HFFc6 (cell line): Measurements from ENCODE around the gene ATRAID. TPM values are rescaled to one million over a fixed set of nuclear protein-coding genes. Genes with fewer than 3 reads are reported as not detected.

Source experiments
- DNase-seq: peaks from one replicate; pipeline ENCODE4 v3.0.0-alpha.2; 2018
- H3K27ac Mint-ChIP-seq: 2 replicates; pipeline ENCODE4 v1.8.0; 2020; ENCODE audit warnings: mild to moderate bottlenecking, mixed read lengths
- H3K27me3 Mint-ChIP-seq: 2 replicates; pipeline ENCODE4 v1.8.0; 2021; ENCODE audit warnings: mild to moderate bottlenecking, moderate library complexity, mixed read lengths; ENCODE audit not compliant: insufficient read depth
- H3K36me3 Mint-ChIP-seq: 2 replicates; pipeline ENCODE4 v1.8.0; 2021; ENCODE audit warnings: low read depth, mixed read lengths
- H3K4me1 Mint-ChIP-seq: 2 replicates; pipeline ENCODE4 v1.8.0; 2020; ENCODE audit warnings: low read depth, mixed read lengths
- H3K4me3 Mint-ChIP-seq: 2 replicates; pipeline ENCODE4 v1.8.0; 2020; ENCODE audit warnings: mild to moderate bottlenecking, moderate library complexity, mixed read lengths
- H3K9me3 Mint-ChIP-seq: 2 replicates; pipeline ENCODE4 v1.8.0; 2020; ENCODE audit warnings: mild to moderate bottlenecking, mixed read lengths
- total RNA-seq, 6 experiments: library from RNA; stranded (reverse); fragmentation: NEBNext Ultra II Directional; extraction: Animal tissue kit (Norgen Biotek cat#: 25700); gene quantifications; 2 replicates in 1 of 6; 3 replicates in 5 of 6; pipeline ENCODE4 v1.2.3, GENCODE V29; 2021
- TF ChIP-seq, protein P1 (sequence below): fragments of 200-600 bp; sonication (generic); IDR thresholded peaks from 2 replicates; pipeline ENCODE4 v1.5.0; 2021; ENCODE audit warnings: antibody characterized with exemption, mild to moderate bottlenecking

Gene ATRAID
- total RNA-seq, 6 experiments from 2014 or later: 98.8 to 123 (median 116) TPM

DNA sequence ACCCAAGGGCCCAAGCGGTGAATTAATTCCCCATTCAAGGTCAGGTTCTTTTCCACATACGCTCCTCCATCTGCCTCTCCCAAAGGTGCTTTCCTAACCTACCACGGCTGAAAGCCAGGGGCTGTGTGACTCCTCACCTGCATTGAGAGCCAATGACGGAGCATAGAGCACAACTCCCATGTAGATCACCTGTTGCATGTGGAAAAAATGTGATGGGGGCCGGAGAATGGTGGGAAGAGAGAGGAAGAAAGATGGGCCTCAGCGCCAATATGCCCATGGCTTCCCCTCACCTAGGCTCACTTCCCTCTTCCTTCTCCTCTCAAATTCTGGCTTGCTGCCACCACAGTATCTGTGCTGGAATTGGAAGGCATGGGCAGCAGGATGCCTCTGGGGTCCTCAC is 5.5 kb upstream of the ATRAID start:
- Mint-ChIP-seq H3K27ac (no peak overlapping the region), H3K36me3 (peaks cover 28% of the 10 kb centered on the region), H3K4me3 (no peak overlapping the region), H3K9me3 (no peaks in the 10 kb centered on the region), H3K4me1 (peaks cover 14% of the 10 kb centered on the region), H3K27me3 (no peaks in the 10 kb centered on the region; the same call in 1 of the 2 replicates)
- no peak for DNase-seq
- TF ChIP-seq, protein P1, sequence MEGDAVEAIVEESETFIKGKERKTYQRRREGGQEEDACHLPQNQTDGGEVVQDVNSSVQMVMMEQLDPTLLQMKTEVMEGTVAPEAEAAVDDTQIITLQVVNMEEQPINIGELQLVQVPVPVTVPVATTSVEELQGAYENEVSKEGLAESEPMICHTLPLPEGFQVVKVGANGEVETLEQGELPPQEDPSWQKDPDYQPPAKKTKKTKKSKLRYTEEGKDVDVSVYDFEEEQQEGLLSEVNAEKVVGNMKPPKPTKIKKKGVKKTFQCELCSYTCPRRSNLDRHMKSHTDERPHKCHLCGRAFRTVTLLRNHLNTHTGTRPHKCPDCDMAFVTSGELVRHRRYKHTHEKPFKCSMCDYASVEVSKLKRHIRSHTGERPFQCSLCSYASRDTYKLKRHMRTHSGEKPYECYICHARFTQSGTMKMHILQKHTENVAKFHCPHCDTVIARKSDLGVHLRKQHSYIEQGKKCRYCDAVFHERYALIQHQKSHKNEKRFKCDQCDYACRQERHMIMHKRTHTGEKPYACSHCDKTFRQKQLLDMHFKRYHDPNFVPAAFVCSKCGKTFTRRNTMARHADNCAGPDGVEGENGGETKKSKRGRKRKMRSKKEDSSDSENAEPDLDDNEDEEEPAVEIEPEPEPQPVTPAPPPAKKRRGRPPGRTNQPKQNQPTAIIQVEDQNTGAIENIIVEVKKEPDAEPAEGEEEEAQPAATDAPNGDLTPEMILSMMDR: no peak

DNA sequence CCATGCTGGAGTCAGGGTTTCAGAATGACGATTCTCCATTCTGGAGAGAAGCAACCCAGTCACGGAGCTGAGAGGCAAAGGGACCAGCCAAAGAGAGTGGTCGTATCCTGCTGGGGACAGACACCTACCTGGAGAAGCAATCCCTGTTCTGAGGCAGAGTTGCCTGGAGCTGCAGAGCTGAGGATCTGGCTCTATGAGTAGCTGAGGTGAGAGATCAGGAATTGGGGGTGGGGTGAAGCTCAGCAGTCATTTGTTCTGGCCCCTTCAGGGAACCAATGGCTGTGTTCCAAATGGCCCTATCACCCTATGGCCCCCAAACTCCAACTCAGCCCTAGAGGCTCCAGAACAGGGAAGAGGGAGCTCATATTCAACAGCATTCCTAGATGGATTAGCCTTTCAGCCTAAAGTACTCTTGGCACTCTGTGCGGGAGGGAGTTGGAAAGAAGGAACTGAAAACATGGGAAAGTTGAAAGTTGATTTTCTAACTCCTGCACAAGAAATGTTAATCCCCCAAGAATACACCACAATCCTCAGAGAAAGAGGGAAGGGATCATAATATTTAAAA is 3.3 kb upstream of the ATRAID start:
- TF ChIP-seq, protein P1: no peak
- no peak for DNase-seq
- peaks cover 22% of the 10 kb centered on the region for H3K4me1 Mint-ChIP-seq
- no peaks in the 10 kb centered on the region for H3K9me3 Mint-ChIP-seq
- H3K27ac Mint-ChIP-seq: no peak overlapping the region
- peaks cover 4% of the 10 kb centered on the region for H3K27me3 Mint-ChIP-seq
- no peak overlapping the region for H3K4me3 Mint-ChIP-seq
- peaks cover 22% of the 10 kb centered on the region for H3K36me3 Mint-ChIP-seq

- peak overlapping the region; percentile 79 for H3K27ac Mint-ChIP-seq
- DNase-seq: peak; percentile 26
- TF ChIP-seq, protein P1: peak; percentile 22
- peaks cover 4% of the 10 kb centered on the region for H3K27me3 Mint-ChIP-seq
- H3K4me3 Mint-ChIP-seq: peak overlapping the region; percentile 72
- H3K9me3 Mint-ChIP-seq: no peaks in the 10 kb centered on the region
- H3K36me3 Mint-ChIP-seq: peaks cover 29% of the 10 kb centered on the region
- H3K4me1 Mint-ChIP-seq: peaks cover 31% of the 10 kb centered on the region
Measured at GRCh38 chr2:27209621-27210401, 2.0 kb upstream of the ATRAID start.

DNA sequence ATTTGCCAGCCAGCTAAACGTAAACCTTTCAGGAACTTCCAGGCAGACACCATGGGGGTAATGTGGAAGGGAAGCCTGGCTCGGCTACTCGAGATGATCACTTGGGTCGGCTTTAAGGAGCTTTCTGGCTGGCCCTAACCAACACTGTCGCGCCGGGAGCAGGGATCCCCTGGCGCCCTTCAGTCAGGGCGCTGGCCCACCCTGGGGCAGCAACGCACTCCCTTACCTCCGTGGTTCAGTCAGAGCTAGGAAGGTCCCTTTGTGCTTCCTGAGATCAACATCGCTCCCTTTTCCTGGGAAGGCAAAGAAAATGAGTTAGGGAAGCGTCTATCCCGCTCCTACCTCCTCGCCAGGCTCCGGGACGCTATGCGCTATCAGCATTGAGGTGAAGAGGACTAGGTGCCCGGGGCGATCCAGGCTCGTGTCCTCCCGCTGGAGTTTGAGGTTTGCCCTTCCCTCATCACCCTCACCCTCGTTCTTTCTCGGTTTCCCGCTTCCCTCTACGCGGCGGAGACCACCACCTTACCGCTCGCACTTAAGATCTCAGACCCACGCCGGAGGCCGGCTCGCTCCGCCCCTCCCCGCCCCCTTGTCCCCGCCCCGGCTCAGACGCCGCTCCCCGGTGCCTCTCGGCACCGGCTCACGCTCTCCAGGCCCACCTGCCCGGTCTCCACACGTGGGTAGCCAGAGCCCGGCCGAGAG is 449 bp upstream of the ATRAID start:
- peak overlapping the region; percentile 99 for H3K27ac Mint-ChIP-seq
- H3K27me3 Mint-ChIP-seq: peaks cover 4% of the 10 kb centered on the region
- H3K4me3 Mint-ChIP-seq: peak overlapping the region; percentile 97
- H3K9me3 Mint-ChIP-seq: no peaks in the 10 kb centered on the region
- H3K36me3 Mint-ChIP-seq: peaks cover 38% of the 10 kb centered on the region
- peaks cover 44% of the 10 kb centered on the region for H3K4me1 Mint-ChIP-seq
- DNase-seq: no peak
- TF ChIP-seq, protein P1: no peak

- H3K27ac Mint-ChIP-seq: peak overlapping the region; percentile 99
- H3K27me3 Mint-ChIP-seq: peaks cover 8% of the 10 kb centered on the region
- DNase-seq: peak; percentile 30
- peaks cover 40% of the 10 kb centered on the region for H3K36me3 Mint-ChIP-seq
- H3K4me1 Mint-ChIP-seq: peaks cover 56% of the 10 kb centered on the region
- TF ChIP-seq, protein P1: no peak
- H3K9me3 Mint-ChIP-seq: no peaks in the 10 kb centered on the region
- peak overlapping the region; percentile 97 for H3K4me3 Mint-ChIP-seq
Measured at GRCh38 chr2:27212626-27213471, 1.0 kb downstream of the ATRAID start.
